ENCODE measurements around the gene TIA1.
"Not testable (repeated sequence)": the region's sequence is repeated elsewhere in the genome, so short reads cannot be mapped to it uniquely, and the experiment has no call there.

TIA1 gene

GRCh38 chr2:70223305-70223704 is 25.1 kb downstream of the TIA1 start:
- DNase-seq (ENCODE audit: low read depth in 2 of 2): not testable (repeated sequence)

GRCh38 chr2:70214953-70215549 is 33.4 kb downstream of the TIA1 start:
- DNase-seq (ENCODE audit: low read depth in 2 of 2): peak; percentile 91 to 93

DNA sequence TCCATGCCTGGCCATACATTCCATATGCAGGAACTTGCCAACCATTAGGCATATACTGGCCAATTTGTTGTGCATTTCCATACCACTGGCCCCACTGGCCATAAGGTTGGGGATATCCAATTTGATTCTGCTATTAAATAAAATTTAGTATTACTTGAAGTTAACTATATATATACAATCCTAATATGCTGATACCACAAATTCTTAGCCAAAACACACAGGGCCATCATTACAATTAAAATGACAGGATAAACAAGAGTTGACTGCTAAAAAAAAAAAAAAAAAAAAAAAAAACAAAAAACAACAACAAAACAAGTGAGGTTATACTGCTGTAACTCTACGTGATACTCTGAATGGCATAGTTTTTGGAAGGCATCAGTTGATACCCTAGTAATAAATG is 34.1 kb downstream of the TIA1 start:
- no peak for DNase-seq (ENCODE audit: low read depth in 2 of 2)

- no peak for DNase-seq (ENCODE audit: low read depth in 2 of 2)
Observed at GRCh38 chr2:70212298-70212932, 36.0 kb downstream of the TIA1 start.

GRCh38 chr2:70211595-70211994 is 36.8 kb downstream of the TIA1 start:
- no peak for DNase-seq (ENCODE audit: low read depth in 2 of 2)

GRCh38 chr2:70204452-70204851 is 44.0 kb downstream of the TIA1 start:
- no peak for DNase-seq (ENCODE audit: low read depth in 2 of 2)

GRCh38 chr2:70203086-70203485 is 45.3 kb downstream of the TIA1 start:
- DNase-seq (ENCODE audit: low read depth in 2 of 2): no peak

GRCh38 chr2:70202236-70202806 is 46.1 kb downstream of the TIA1 start:
- no peak for DNase-seq (ENCODE audit: low read depth in 2 of 2)

DNA sequence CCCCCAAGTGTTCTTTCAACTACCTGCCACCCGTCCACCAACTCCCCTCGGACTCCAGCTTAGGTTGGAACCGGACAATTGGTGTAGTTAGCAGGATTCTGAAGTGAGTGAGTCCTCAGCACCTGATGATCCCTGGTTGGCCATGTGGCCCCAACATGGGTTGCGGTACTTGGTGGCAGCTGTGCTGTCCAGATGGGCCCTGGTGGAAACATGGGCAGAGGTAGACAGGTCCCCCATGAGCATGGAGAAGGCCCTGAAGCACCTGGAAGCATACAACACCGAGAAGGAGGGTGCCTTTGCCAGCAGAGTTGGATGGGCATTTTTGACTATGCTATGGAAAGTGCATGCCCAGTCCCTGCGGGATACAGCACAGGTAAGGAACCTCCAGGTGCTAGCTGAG is 46.6 kb downstream of the TIA1 start:
- no peak for DNase-seq (ENCODE audit: low read depth in 2 of 2)

GRCh38 chr2:70201225-70201768 is 47.1 kb downstream of the TIA1 start:
- DNase-seq (ENCODE audit: low read depth in 2 of 2): no peak

- no peak for DNase-seq (ENCODE audit: low read depth in 2 of 2)
Observed at GRCh38 chr2:70199320-70199864, 49.0 kb downstream of the TIA1 start.

DNA sequence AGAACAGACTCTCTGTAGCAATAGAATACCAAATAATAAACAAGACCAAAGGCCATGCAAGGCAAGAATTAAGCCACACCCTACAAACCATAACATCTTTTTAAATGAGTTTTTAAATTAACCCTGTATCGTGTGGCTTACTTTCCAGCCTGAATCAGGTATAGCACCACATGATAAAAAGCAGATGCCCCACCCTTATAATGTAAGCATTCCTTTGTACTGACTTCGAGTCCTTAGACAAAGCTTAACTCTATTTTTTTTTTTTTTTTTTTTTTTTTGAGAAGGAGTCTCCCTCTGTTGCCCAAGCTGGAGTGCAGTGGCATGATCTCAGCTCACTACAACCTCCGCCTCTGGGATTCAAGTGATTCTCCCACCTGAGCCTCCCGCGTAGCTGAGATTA is 55.9 kb downstream of the TIA1 start:
- no peak for DNase-seq (ENCODE audit: low read depth in 2 of 2)

GRCh38 chr2:70191244-70191735 is 57.1 kb downstream of the TIA1 start:
- DNase-seq (ENCODE audit: low read depth in 2 of 2): no peak

GRCh38 chr2:70190418-70191243 is 57.8 kb downstream of the TIA1 start, which contains the start of gene C2orf42:
C2orf42 (minus strand) TSS chr2:70191019; CDS start chr2:70181985, 9,034 bp downstream.
- DNase-seq (ENCODE audit: low read depth in 2 of 2): peak; percentile 95 to 96

GRCh38 chr2:70188460-70188859 is 60.0 kb downstream of the TIA1 start:
- no peak for DNase-seq (ENCODE audit: low read depth in 2 of 2)

- DNase-seq (ENCODE audit: low read depth in 2 of 2): not testable (repeated sequence)
Observed at GRCh38 chr2:70187170-70187569, 61.3 kb downstream of the TIA1 start.

DNA sequence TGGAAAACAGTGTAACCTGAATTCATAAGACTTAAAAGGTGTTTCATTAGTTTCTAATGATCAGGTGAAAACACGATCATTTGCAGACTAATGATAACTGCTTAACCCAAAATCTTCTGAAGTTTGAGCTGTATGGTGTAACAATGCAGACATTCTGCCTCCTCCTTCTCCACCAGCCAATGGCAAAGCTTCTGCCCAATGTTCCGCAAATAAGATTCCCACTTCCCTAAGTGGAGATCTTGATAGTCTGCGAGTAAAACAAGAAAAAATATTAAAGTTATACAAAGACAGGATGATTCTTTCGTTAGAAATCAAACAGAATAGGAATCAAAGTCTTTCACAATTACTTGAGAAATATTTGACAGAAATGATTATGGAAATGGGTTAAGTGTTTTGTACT is 65.7 kb downstream of the TIA1 start:
- no peak for DNase-seq (ENCODE audit: low read depth in 2 of 2)

DNA sequence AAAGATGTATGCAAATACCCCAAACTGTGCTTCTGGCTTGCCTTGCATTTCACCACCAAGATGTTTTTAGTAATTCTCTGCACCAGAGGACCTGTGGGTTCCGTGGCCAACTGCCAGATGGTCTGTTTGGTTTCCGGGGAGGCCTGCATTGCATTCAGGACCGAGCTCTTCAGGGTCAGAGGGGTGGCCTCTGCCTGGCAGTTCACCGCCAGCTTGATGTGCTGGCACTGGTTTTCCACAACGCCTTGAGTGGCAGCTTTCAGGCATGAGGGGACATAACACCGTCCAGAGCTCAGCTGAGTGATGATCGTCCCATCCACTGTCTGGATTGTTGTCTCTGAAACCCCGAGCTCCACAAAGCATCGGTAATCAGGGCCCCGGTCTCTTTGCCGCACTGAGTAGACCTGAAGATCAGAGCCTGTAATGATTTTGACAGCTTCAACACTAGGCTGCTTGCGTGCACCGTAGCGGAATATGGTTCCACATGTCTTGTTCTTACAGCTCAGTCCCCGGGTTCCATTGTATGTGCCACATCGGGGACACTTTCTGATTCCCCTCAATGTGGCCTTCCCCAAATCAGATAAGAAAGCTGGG is 67.0 kb downstream of the TIA1 start:
- DNase-seq (ENCODE audit: low read depth in 2 of 2): no peak

GRCh38 chr2:70173520-70173919 is 74.9 kb downstream of the TIA1 start:
- no peak for DNase-seq (ENCODE audit: low read depth in 2 of 2)

DNA sequence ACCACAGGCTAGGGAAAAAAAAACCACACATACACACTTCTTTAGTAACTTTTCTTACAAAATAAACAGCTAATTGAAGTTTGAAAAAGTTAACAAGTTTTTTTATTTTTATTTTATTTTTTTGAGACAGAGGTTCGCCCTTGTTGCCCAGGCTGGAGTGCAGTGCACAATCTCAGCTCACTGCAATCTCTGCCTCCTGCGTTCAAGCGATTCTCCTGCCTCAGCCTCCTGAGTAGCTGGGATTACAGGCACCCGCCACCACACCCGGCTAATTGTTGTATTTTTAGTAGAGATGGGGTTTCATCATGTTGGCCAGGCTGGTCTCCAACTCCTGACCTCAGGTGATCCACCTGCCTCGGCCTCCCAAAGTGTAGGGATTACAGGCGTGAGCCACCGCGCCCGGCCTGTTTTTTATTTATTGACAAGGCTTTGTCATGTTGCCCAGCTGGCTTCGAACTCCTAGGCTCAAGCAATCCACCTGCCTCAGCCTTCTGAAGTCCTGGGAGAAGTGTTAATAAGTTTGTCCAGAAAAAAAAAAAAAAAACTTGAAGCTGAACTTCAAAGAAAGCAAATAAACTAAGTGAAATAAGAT is 78.7 kb downstream of the TIA1 start:
- DNase-seq (ENCODE audit: low read depth in 2 of 2): not testable (repeated sequence)

DNA sequence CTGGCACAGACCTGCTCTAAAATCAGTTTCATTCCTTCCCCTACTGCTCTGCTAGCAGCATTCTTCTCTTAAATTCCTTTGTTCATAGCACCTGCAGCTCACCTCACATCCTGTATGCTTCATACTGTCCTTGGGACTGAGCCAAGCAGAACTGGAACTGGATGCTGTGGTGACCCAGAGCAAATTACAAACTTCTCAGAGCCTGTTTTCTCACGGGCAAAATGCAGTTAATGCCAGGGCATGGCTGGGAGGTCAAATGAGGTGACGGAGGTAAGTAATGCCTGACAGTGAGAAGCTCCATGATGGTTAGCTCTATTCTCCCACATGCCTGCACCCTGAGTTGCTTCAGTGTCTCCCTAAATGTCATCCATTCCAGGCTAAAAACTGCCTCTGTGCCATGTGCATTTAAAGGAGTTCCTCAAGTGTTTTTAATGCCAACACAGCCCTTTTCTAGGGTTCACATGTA is 87.3 kb downstream of the TIA1 start:
- DNase-seq (ENCODE audit: low read depth in 2 of 2): no peak
